Measurements from ENCODE around the gene EMILIN1.

DNA sequence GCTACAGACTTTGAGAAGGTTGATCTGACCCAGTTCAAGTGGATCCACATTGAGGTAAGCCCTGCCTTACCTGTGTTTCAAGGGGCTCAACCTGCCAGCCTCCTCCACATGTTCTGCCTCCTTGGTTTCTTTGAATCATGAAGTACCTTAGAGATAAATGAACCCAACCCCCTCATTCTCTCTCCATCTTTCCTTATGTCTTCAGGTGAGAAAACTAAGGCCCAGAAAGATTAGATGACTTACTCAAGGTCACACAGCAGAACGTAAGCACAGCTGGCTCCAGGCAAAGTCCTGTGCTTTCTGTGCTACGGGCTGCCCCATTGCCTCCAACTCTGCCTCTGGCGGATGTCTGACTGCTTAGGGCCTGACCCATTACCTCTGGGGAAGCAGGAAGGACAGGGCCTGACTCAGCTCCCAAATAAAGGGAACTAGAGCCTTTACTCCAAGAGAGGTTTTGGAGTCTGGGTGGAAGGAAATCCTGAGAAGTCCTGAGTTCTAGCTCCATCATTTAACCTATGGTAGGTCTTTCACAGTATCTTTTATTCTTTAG is 18.4 kb downstream of the EMILIN1 start:
- TF ChIP-seq, protein P1, sequence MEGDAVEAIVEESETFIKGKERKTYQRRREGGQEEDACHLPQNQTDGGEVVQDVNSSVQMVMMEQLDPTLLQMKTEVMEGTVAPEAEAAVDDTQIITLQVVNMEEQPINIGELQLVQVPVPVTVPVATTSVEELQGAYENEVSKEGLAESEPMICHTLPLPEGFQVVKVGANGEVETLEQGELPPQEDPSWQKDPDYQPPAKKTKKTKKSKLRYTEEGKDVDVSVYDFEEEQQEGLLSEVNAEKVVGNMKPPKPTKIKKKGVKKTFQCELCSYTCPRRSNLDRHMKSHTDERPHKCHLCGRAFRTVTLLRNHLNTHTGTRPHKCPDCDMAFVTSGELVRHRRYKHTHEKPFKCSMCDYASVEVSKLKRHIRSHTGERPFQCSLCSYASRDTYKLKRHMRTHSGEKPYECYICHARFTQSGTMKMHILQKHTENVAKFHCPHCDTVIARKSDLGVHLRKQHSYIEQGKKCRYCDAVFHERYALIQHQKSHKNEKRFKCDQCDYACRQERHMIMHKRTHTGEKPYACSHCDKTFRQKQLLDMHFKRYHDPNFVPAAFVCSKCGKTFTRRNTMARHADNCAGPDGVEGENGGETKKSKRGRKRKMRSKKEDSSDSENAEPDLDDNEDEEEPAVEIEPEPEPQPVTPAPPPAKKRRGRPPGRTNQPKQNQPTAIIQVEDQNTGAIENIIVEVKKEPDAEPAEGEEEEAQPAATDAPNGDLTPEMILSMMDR (IDR thresholded peaks at IDR 0.05 in 2 of 3, conservative IDR thresholded peaks at IDR 0.05 in 1 of 3; ENCODE audit: control insufficient read depth in 2 of 3, extremely low read depth in 1 of 3, insufficient read depth in 1 of 3, low read depth in 3 of 3, low read length in 3 of 3) = no peak
- TF ChIP-seq JUND (IDR thresholded peaks at IDR 0.05; ENCODE audit: low read depth, low read length) = no peak
- TF ChIP-seq CREB1 (IDR thresholded peaks at IDR 0.05; ENCODE audit: low read depth) = no peak
- TF ChIP-seq, protein P2, sequence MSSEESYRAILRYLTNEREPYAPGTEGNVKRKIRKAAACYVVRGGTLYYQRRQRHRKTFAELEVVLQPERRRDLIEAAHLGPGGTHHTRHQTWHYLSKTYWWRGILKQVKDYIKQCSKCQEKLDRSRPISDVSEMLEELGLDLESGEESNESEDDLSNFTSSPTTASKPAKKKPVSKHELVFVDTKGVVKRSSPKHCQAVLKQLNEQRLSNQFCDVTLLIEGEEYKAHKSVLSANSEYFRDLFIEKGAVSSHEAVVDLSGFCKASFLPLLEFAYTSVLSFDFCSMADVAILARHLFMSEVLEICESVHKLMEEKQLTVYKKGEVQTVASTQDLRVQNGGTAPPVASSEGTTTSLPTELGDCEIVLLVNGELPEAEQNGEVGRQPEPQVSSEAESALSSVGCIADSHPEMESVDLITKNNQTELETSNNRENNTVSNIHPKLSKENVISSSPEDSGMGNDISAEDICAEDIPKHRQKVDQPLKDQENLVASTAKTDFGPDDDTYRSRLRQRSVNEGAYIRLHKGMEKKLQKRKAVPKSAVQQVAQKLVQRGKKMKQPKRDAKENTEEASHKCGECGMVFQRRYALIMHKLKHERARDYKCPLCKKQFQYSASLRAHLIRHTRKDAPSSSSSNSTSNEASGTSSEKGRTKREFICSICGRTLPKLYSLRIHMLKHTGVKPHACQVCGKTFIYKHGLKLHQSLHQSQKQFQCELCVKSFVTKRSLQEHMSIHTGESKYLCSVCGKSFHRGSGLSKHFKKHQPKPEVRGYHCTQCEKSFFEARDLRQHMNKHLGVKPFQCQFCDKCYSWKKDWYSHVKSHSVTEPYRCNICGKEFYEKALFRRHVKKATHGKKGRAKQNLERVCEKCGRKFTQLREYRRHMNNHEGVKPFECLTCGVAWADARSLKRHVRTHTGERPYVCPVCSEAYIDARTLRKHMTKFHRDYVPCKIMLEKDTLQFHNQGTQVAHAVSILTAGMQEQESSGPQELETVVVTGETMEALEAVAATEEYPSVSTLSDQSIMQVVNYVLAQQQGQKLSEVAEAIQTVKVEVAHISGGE (CRISPR knock-in tag; IDR thresholded peaks at IDR 0.05) = no peak
- no peak for TF ChIP-seq TARDBP (IDR thresholded peaks at IDR 0.05; ENCODE audit: borderline replicate concordance)
- no peak for TF ChIP-seq HDAC2 (IDR thresholded peaks at IDR 0.05)
- no peak for TF ChIP-seq RFX5 (IDR thresholded peaks at IDR 0.05; ENCODE audit: low read depth, low read length)
- TF ChIP-seq, protein P3, sequence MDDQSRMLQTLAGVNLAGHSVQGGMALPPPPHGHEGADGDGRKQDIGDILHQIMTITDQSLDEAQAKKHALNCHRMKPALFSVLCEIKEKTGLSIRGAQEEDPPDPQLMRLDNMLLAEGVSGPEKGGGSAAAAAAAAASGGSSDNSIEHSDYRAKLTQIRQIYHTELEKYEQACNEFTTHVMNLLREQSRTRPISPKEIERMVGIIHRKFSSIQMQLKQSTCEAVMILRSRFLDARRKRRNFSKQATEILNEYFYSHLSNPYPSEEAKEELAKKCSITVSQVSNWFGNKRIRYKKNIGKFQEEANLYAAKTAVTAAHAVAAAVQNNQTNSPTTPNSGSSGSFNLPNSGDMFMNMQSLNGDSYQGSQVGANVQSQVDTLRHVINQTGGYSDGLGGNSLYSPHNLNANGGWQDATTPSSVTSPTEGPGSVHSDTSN (IDR thresholded peaks at IDR 0.05; ENCODE audit: insufficient replicate concordance, low read depth, low read length) = no peak
- no peak for TF ChIP-seq POLR2A (IDR thresholded peaks at IDR 0.05; ENCODE audit: low read depth, low read length)
- no peak for TF ChIP-seq GABPA (IDR thresholded peaks at IDR 0.05; ENCODE audit: low read depth)
- TF ChIP-seq, protein P4, sequence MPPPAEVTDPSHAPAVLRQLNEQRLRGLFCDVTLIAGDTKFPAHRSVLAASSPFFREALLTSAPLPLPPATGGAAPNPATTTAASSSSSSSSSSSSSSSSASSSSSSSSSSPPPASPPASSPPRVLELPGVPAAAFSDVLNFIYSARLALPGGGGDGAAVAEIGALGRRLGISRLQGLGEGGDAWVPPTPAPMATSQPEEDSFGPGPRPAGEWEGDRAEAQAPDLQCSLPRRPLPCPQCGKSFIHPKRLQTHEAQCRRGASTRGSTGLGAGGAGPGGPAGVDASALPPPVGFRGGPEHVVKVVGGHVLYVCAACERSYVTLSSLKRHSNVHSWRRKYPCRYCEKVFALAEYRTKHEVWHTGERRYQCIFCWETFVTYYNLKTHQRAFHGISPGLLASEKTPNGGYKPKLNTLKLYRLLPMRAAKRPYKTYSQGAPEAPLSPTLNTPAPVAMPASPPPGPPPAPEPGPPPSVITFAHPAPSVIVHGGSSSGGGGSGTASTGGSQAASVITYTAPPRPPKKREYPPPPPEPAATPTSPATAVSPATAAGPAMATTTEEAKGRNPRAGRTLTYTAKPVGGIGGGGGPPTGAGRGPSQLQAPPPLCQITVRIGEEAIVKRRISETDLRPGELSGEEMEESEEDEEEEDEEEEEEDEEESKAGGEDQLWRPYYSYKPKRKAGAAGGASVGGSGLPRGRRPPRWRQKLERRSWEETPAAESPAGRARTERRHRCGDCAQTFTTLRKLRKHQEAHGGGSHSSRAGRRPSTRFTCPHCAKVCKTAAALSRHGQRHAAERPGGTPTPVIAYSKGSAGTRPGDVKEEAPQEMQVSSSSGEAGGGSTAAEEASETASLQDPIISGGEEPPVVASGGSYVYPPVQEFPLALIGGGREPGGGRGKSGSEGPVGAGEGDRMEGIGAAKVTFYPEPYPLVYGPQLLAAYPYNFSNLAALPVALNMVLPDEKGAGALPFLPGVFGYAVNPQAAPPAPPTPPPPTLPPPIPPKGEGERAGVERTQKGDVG (CRISPR knock-in tag; IDR thresholded peaks at IDR 0.05) = no peak

All from GM12878 (cell line).